Daoy (cell line): ENCODE data around the gene DLX4. TPM values are rescaled to one million over a fixed set of nuclear protein-coding genes. Genes with fewer than 3 reads are reported as not detected.

Source experiments
- DNase-seq: peaks from one replicate; pipeline ENCODE4 v3.0.0-alpha.2; 2015; ENCODE audit warnings: low read depth
- total RNA-seq: library from RNA; depleted of rRNA; stranded (reverse); fragments of >200 nt; shearing (Covaris generic); gene quantifications from 2 replicates; pipeline ENCODE4 v1.2.3, GENCODE V29; 2014; rRNA removed

Gene DLX4
- total RNA-seq, 1 experiment from 2014 or later: 0.11 TPM

GRCh38 chr17:50014471-50015088, 45.6 kb downstream of the DLX4 start:
- no peak for DNase-seq

DNA sequence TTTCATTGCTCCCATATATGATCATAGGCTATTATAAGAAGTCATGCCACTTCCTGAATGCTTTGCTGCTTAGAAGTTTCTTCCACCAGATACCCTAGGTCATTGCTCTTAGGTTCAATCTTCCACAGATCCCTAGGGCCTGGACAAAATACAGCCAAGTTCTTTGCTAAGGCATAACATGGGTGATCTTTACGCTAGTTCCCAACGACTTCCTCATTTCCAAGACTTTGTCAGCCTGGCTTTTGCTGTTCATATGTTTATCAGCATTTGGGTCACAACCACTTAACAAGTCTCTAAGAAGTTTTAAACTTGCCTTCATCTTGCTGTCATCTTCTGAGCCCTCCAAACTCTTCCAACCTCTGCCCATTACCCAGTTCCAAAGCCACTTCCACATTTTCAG, 46.2 kb downstream of the DLX4 start:
- DNase-seq: no peak

GRCh38 chr17:50018909-50019308, 49.9 kb downstream of the DLX4 start:
- no peak for DNase-seq

GRCh38 chr17:50020841-50021599, 52.0 kb downstream of the DLX4 start:
- no peak for DNase-seq

- DNase-seq: no peak
Observed at GRCh38 chr17:50021681-50022370, 52.8 kb downstream of the DLX4 start.

DNA sequence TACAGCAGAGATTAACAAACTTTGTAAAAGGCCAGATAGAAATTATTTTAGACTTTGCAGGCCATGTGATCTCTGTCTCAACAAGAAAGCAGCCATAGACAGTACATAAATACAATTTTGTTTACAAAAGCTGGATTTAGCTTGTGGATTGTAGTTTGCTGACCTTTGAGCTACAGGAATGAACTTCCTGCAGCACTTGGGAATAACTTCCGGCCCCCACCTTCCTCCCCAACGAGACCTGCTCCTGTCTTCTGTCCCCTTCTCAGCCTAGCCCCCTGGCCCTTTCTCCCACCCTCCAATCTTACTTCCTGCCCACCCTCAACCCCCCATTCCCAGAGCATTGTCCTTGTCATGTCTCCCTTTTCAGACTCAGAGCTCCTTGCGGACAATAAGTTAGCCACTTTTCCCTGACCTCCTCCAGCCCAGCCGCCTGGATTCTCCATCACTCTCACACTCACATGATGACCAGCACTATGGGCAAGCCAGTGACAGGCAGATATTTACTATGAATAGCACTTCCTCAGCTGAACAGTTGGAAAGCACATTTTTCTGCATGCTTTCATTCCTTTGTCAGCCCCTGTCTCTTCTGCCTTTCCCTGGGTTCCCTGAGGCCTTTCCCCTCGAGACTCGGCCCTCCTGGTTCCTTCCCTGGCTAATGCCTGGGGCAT, 53.6 kb downstream of the DLX4 start:
- DNase-seq: no peak

GRCh38 chr17:50023520-50023919, 54.5 kb downstream of the DLX4 start:
- no peak for DNase-seq

Other genes starting within 250 kb of the DLX4 start
- gene FAM117A, start 205.1 kb upstream of the DLX4 start, total RNA-seq: 2.7 and 5.0 TPM in 2 replicates
- 22.9 and 31.4 TPM in 2 replicates for gene KAT7, start 180.5 kb upstream of the DLX4 start, total RNA-seq
- gene TAC4, start 121.1 kb upstream of the DLX4 start, total RNA-seq: not detected in 2 replicates
- gene DLX3, start 26.0 kb downstream of the DLX4 start, total RNA-seq: not detected in 2 replicates
- 70.8 and 76.5 TPM in 2 replicates for gene ITGA3, start 86.9 kb downstream of the DLX4 start, total RNA-seq
- gene PDK2, start 126.2 kb downstream of the DLX4 start, total RNA-seq: 4.5 and 5.7 TPM in 2 replicates
- 1.7 and 2.6 TPM in 2 replicates for gene SAMD14, start 161.0 kb downstream of the DLX4 start, total RNA-seq
- 28.8 and 36.3 TPM in 2 replicates for gene PPP1R9B, start 181.5 kb downstream of the DLX4 start, total RNA-seq
- 0.51 and 1.3 TPM in 2 replicates for gene SGCA, start 196.8 kb downstream of the DLX4 start, total RNA-seq
- 288 and 336 TPM in 2 replicates for gene COL1A1, start 232.4 kb downstream of the DLX4 start, total RNA-seq